ENCODE data around the gene LMNA. TPM values are rescaled to one million over a fixed set of nuclear protein-coding genes. Genes with fewer than 3 reads are reported as not detected.

The LMNA gene
- total and polyA plus RNA-seq, 3 donors from 2014 or later, result 162 to 219 (median 189) TPM

- intact Hi-C loops (cut with DNase I; ENCODE audit: low total_unique reads), result loop anchor here (5.0 kb wide), 1 partner anchor 41 kb away; no protein-coding TSS in a partner anchor
- peak overlapping the region in 1 of 2 donors; percentile 82 for H3K27ac ChIP-seq
- H3K4me1 ChIP-seq, result peaks cover 13% of the 10 kb centered on the region
- no peaks in the 10 kb centered on the region for H3K27me3 ChIP-seq
- no peak overlapping the region for H3K4me3 ChIP-seq
- no peaks in the 10 kb centered on the region for H3K9me3 ChIP-seq
- H3K36me3 ChIP-seq (ENCODE audit: low read depth, missing control alignments), result no peaks in the 10 kb centered on the region
- no peak for DNase-seq
- TF ChIP-seq POLR2A (IDR thresholded peaks at IDR 0.05) (no peak), CTCF (IDR thresholded peaks at IDR 0.05) (no peak)
- WGBS, 2 donors, result 56 to 82% methylated on average over 3 of the region's 3 CpGs
Observed at GRCh38 chr1:156095906-156096508, 18.5 kb upstream of the LMNA start.

GRCh38 chr1:156096640-156097391 is 17.7 kb upstream of the LMNA start:
- 45 to 55% methylated on average over 9 to 14 of the region's 14 CpGs for WGBS, 2 donors
- intact Hi-C loops (cut with DNase I; ENCODE audit: low total_unique reads), result loop anchor here (5.0 kb wide), 1 partner anchor 40 kb away; no protein-coding TSS in a partner anchor
- peak; percentile 93 for DNase-seq

GRCh38 chr1:156097499-156098178 is 16.9 kb upstream of the LMNA start:
- Histone ChIP-seq H3K36me3 (ENCODE audit: low read depth, missing control alignments) (no peaks in the 10 kb centered on the region), H3K4me1 (peaks cover 22% of the 10 kb centered on the region), H3K27ac (no peak overlapping the region), H3K4me3 (no peak overlapping the region), H3K9me3 (no peaks in the 10 kb centered on the region), H3K27me3 (no peaks in the 10 kb centered on the region)
- no peak for DNase-seq
- intact Hi-C loops (cut with DNase I; ENCODE audit: low total_unique reads), result loop anchor here (5.0 kb wide), 1 partner anchor 40 kb away; no protein-coding TSS in a partner anchor
- 86 to 88% methylated on average over 4 to 9 of the region's 9 CpGs for WGBS, 2 donors
- no peak for TF ChIP-seq POLR2A (IDR thresholded peaks at IDR 0.05)
- no peak for TF ChIP-seq CTCF (IDR thresholded peaks at IDR 0.05)

More at GRCh38 chr1:156096640-156097391, 17.7 kb upstream of the LMNA start:
- Histone ChIP-seq H3K27ac (peak overlapping the region in 1 of 2 donors; percentile 82), H3K36me3 (ENCODE audit: low read depth, missing control alignments) (no peaks in the 10 kb centered on the region), H3K4me3 (no peak overlapping the region), H3K4me1 (peaks cover 15% of the 10 kb centered on the region), H3K27me3 (no peaks in the 10 kb centered on the region), H3K9me3 (no peaks in the 10 kb centered on the region)
- no peak for TF ChIP-seq POLR2A (IDR thresholded peaks at IDR 0.05)
- TF ChIP-seq CTCF (IDR thresholded peaks at IDR 0.05), result peak; percentile 92 to 95 (median 93)

GRCh38 chr1:156098784-156099183 is 15.7 kb upstream of the LMNA start:
- no peak for DNase-seq
- Histone ChIP-seq H3K27me3 (no peaks in the 10 kb centered on the region), H3K36me3 (ENCODE audit: low read depth, missing control alignments) (no peaks in the 10 kb centered on the region), H3K4me3 (no peak overlapping the region), H3K27ac (no peak overlapping the region), H3K9me3 (no peaks in the 10 kb centered on the region), H3K4me1 (peaks cover 32% of the 10 kb centered on the region)
- TF ChIP-seq POLR2A (IDR thresholded peaks at IDR 0.05) (no peak), CTCF (IDR thresholded peaks at IDR 0.05) (no peak)
- WGBS, 2 donors, result 83 to 90% methylated on average over 2 of the region's 2 CpGs
- intact Hi-C loops (cut with DNase I; ENCODE audit: low total_unique reads), result loop anchor here (5.0 kb wide), 1 partner anchor 39 kb away; no protein-coding TSS in a partner anchor
